NCI-H1436 (cell line): ENCODE results near the gene TSPAN3.

ENCODE experiments used
- DNase-seq: peaks from one replicate; lab custom pipeline; 2025; lab: John Stamatoyannopoulos, UW

TSPAN3 gene

DNA sequence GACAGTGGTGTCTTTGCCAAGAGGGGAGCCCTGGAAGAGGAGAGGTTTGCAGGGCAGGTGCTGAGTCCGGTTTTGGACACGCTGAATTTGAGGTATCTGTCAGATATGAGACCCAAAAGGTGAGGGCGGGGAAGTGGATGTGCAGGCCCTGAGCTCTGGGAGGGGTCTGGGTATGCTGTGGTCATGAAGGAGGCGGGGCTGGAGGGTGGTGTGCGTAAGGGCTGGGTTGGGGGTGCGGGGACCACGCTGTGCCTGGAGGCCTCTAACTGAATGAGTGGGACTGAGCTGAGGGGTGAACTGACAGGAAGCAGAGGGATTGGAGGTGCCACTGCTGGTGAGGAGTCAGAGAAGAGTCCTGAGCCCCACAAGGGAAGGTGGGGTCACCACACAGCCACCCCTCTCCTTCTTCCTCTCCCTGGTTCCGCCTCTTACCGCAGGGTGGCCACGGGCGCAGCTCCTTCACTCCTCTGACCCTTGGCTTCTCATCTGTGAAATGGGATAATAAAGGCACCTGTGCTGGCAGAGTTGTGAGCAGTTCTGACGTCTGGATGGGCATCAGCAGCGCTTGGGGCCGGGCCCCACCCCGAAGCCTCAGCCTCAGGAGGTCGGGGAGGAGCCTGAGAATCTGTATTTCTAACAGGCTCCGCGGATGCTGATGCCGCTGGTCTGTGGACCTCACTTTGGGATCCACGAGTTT is 47.2 kb downstream of the TSPAN3 start:
- no peak for DNase-seq

GRCh38 chr15:77022646-77023575 is 48.0 kb downstream of the TSPAN3 start:
- no peak for DNase-seq

DNA sequence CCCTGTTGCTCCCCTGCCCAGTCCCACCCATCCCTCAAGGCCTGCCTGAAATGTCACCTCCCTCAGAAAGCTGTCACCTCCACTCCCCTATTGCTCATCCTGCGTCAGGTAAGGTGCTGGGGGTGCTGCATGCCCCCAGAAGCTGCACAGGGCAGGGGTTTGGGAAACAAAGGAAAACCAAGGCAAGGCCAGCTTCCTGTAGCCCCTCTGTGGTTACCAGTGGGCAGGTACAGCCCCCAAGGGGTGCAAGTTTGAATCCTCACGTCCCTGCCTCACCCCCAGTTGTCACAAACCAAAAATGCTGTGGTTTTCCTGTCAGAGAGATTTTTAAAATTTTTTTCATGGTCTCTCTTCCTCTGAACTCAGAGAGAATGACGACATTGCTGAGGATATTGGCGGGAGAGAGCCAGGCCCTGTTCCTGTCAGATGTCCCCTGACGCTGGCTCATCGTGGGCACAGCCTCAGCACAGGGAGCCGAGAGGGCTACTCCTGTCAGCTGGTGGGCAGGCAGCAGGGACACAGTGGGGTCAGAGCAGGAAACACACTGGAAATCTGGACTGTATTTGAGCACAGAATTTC is 49.0 kb downstream of the TSPAN3 start:
- DNase-seq, result no peak

DNA sequence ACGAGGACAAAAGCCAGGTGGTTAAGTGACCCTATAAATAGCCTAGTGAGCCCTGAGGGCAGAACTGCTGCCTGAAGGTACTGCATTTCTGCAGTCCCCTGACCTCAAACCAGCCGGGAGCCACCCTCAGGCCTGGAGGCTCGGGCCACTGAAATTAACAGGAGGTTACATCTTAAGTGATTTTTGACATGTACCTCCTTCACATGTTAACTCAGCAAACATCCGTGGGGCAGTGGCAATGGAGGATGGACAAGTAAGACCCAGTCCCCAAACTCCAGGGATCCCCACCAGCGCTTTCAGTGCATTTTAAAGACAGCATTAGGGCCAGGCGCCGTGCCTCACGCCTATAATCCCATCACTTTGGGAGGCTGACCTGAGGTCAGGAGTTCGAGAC is 49.8 kb downstream of the TSPAN3 start:
- DNase-seq, result no peak

- DNase-seq, result no peak
Measured at GRCh38 chr15:77020348-77021087, 50.4 kb downstream of the TSPAN3 start.

DNA sequence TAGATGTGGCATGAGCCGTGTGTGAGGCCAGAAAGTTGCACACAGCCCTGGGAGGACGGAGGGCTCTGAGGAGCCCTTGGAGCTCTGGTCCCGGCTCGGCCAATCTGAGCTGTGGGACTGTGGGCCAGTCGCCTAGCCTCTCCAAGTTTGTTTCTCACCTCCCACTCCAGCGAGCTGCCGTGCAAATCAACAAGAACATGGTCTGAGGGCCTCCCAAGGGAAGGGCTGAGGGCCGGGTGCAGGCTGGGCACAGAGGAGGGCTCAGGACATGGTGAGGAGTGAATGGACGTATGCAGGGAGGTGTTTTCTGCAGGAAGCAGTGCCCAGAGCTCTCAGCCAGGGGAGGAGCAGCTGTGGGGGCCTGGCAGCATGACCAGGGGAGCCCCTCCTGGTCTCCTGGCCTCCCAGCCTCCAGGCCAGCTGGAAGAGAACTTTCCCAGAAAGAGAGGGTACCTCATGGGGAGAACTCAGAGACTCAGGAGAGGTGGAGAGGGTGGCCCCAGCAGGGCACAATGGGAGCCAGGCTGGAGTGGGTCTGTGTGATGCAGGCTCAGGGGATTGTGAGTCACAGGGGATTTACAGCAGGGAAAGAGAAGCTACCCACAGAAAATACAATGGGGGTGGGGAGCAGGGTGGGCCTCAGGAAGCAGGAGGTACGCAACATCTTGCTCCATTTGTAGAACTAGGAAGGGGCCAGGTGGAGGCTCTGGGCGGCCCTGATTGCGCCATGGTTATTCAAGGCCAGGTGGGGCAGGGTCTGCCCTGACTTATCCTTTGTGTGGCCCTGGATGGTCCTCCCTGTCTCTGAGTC is 51.2 kb downstream of the TSPAN3 start:
- DNase-seq, result no peak

DNA sequence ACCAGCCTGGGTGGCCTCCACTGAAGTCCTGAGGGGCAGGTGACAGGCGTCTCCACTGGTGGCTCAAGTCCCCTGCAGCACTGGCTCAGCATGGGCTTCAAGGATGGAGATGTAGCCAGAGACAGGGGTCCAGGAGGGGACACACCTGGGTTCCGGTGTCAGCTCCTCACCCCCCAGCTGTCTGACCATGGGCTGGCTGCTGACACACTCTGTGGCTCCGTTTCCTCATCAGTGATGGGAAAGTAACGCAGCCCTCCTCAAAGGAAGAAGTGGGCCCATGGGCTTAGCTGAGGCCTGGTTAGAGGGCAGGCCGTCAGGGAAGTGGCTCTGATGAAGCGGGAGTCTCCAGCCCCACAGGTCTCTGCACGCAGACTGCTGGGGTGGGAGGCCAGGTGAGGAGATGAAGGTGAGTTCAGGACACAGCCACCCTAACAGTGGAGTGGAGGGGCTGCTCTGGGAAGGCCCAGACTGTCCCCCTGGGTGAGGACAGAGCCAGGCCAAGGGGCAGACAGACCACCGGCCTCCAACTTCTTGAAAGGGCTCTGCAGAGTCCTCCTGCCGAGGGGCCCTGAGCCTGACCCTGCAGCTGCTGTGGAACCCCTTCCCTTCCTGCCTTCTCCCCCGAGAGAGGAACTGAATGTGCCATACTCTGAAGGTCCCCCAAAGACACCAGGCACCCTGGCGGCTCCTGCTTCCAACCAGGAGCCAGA is 52.0 kb downstream of the TSPAN3 start:
- DNase-seq, result no peak

- DNase-seq, result no peak
Measured at GRCh38 chr15:77017761-77018720, 52.9 kb downstream of the TSPAN3 start.

- DNase-seq, result no peak
Measured at GRCh38 chr15:77017091-77017660, 53.7 kb downstream of the TSPAN3 start.

DNA sequence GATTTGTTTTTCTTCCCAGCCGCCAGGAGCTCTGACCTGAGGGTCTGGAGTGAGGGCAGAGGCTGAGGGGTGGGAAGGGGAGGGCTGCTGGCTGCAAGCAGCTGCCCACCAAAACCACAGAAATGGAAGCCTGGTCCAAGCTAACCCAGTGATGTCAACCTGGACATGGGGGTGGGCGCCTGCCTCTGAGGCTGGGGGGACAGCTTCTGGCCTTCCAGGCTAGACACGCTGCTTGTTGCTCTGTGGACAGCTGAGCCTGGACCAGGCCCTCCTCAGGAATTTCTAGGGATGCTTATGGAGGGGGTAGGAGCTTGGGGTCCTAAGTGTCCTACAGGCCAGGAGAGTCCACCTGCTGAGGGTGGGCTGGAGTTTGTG is 54.6 kb downstream of the TSPAN3 start:
- DNase-seq, result no peak

DNA sequence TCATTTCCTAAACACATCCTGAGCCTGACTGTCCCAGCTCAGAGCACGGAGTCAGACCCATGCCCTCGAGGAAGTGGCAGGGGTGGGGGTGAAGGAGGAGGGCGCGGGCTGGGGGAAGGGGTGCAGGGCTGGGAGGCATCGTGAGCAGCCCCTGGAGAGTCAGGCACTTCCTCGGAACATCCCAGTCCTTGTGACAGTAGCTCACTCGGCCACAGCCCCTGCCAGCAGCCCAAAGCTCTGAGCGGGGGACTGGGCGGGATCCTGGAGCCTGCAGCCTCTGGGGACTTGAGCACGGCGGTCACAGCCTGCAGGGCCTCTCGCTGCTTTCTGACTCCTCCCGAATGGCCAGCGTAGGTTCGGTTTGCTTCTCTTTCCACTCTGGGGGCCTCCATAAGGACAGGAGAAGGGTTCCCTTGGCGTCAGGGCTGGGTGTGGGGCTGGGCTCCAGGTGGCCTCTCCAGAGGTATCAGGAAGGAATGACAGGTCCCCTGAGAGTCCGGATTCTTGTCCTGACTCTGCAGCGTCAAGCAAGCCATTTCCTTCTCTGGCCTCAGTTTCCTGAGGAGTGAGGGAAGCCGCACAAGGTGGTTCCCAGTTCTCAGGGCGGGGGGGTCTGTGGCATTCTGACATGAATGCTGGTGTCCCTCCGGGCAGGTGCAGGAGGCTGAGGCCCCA is 55.1 kb downstream of the TSPAN3 start:
- no peak for DNase-seq

GRCh38 chr15:77014132-77015081 is 56.5 kb downstream of the TSPAN3 start:
- DNase-seq, result no peak

GRCh38 chr15:77013776-77014131 is 57.2 kb downstream of the TSPAN3 start:
- no peak for DNase-seq

GRCh38 chr15:77012868-77013267 is 58.0 kb downstream of the TSPAN3 start:
- no peak for DNase-seq

DNA sequence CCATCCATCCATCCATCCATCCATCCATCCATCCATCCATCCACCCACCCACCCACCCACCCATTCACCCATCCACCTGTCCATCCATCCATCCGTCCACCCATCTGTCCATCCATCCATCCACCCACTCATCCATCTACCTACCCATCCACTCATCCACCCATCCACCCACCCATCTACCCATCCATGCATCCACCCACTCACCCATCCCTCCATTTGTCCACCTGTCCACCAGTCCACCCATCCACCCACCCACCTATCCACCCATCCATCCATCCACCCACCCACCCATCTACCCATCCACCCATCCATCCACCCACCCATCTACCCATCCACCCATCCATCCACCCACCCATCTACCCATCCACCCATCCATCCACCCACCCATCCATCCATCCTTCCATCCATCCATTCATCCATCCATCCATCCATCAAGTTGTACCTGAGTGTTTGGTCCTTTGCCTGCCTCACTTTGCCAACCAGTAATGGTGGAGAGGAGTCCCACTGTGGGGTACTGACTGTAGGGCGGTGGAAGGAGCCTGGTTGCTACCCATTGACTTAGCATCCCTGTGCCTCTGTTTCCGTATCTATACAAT is 58.7 kb downstream of the TSPAN3 start:
- no peak for DNase-seq

GRCh38 chr15:77010857-77011256 is 60.1 kb downstream of the TSPAN3 start:
- DNase-seq, result no peak

GRCh38 chr15:77010312-77010686 is 60.6 kb downstream of the TSPAN3 start:
- no peak for DNase-seq
